Testis (tissue), 2 donors: Measurements from ENCODE around the gene SDK1.

Experiments
- CTCF ChIP-seq, 3 experiments: fragments of 450-650 bp in 2 of 3; fragments of 200-600 bp in 1 of 3; sonication (generic) in 1 of 3; IDR thresholded peaks; one replicate each; pipeline ENCODE4 v1.5.1; 2016 to 2019; ENCODE audit warnings: antibody characterized with exemption in 3 of 3, mild to moderate bottlenecking in 2 of 3, moderate library complexity in 1 of 3
- POLR2A ChIP-seq: fragments of 450-650 bp; IDR thresholded peaks from one replicate; pipeline ENCODE4 v1.6.1; 2017; ENCODE audit warnings: antibody characterized with exemption, mild to moderate bottlenecking, moderate library complexity

- TF ChIP-seq CTCF (IDR thresholded peaks at IDR 0.05): no peak
- no peak for TF ChIP-seq POLR2A
Observed at GRCh38 chr7:3495954-3496353, 194.9 kb downstream of the SDK1 start.
